ENCODE results near the gene CACNA1D.

The CACNA1D gene

GRCh38 chr3:53703630-53704362 lies 209.4 kb downstream of the CACNA1D start:
- Histone ChIP-seq H3K4me3 (ENCODE audit: low read depth, low read length) (no peak overlapping the region), H3K9ac (ENCODE audit: low read depth, low read length) (no peak overlapping the region), H3K4me1 (ENCODE audit: control insufficient read depth, insufficient read depth, low read length) (no peaks in the 10 kb centered on the region), H3K36me3 (ENCODE audit: control insufficient read depth, insufficient read depth, low read length) (no peaks in the 10 kb centered on the region), H3K27me3 (ENCODE audit: control insufficient read depth, insufficient read depth, low read length) (no peaks in the 10 kb centered on the region), H3K9me3 (ENCODE audit: control insufficient read depth, insufficient read depth, low read length) (no peaks in the 10 kb centered on the region)

- Histone ChIP-seq H3K9me3 (ENCODE audit: control insufficient read depth, insufficient read depth, low read length) (no peaks in the 10 kb centered on the region), H3K36me3 (ENCODE audit: control insufficient read depth, insufficient read depth, low read length) (no peaks in the 10 kb centered on the region), H3K9ac (ENCODE audit: low read depth, low read length) (no peak overlapping the region), H3K4me3 (ENCODE audit: low read depth, low read length) (no peak overlapping the region), H3K4me1 (ENCODE audit: control insufficient read depth, insufficient read depth, low read length) (no peaks in the 10 kb centered on the region), H3K27me3 (ENCODE audit: control insufficient read depth, insufficient read depth, low read length) (no peaks in the 10 kb centered on the region)
Measured at GRCh38 chr3:53704363-53704725, 209.9 kb downstream of the CACNA1D start.

GRCh38 chr3:53705024-53705745 lies 210.8 kb downstream of the CACNA1D start:
- H3K27me3 ChIP-seq (ENCODE audit: control insufficient read depth, insufficient read depth, low read length), result peaks cover 6% of the 10 kb centered on the region
- no peak overlapping the region for H3K9ac ChIP-seq (ENCODE audit: low read depth, low read length)
- H3K9me3 ChIP-seq (ENCODE audit: control insufficient read depth, insufficient read depth, low read length), result no peaks in the 10 kb centered on the region

GRCh38 chr3:53705774-53706173 lies 211.4 kb downstream of the CACNA1D start:
- Histone ChIP-seq H3K9ac (ENCODE audit: low read depth, low read length) (no peak overlapping the region), H3K36me3 (ENCODE audit: control insufficient read depth, insufficient read depth, low read length) (no peaks in the 10 kb centered on the region), H3K4me3 (ENCODE audit: low read depth, low read length) (no peak overlapping the region), H3K9me3 (ENCODE audit: control insufficient read depth, insufficient read depth, low read length) (no peaks in the 10 kb centered on the region), H3K4me1 (ENCODE audit: control insufficient read depth, insufficient read depth, low read length) (no peaks in the 10 kb centered on the region), H3K27me3 (ENCODE audit: control insufficient read depth, insufficient read depth, low read length) (peaks cover 6% of the 10 kb centered on the region)

More at GRCh38 chr3:53705024-53705745, 210.8 kb downstream of the CACNA1D start:
- no peak overlapping the region for H3K4me3 ChIP-seq (ENCODE audit: low read depth, low read length)
- H3K36me3 ChIP-seq (ENCODE audit: control insufficient read depth, insufficient read depth, low read length), result no peaks in the 10 kb centered on the region
- H3K4me1 ChIP-seq (ENCODE audit: control insufficient read depth, insufficient read depth, low read length), result no peaks in the 10 kb centered on the region

DNA sequence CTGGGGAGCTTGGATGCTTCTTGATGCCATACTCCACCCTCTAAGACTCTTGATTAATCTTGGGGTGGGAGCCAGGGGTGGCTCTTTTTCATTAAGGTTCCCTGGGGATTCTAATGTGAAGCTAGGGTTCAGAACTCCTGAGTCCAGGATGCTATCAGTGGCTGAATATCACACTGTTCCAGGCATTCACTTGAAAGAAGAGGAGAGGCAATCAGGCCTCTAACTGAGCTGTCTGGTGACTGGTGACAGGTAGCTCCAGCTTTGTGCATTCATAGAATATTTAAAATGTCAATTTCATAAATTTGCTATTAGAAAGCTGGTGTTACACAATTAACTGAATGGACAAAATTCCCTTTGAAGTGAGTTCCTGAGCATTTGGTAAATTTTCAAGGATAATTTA lies 212.8 kb downstream of the CACNA1D start:
- H3K4me1 ChIP-seq (ENCODE audit: control insufficient read depth, insufficient read depth, low read length), result no peaks in the 10 kb centered on the region
- no peak overlapping the region for H3K9ac ChIP-seq (ENCODE audit: low read depth, low read length)
- H3K4me3 ChIP-seq (ENCODE audit: low read depth, low read length), result no peak overlapping the region
- H3K36me3 ChIP-seq (ENCODE audit: control insufficient read depth, insufficient read depth, low read length), result no peaks in the 10 kb centered on the region
- peaks cover 6% of the 10 kb centered on the region for H3K27me3 ChIP-seq (ENCODE audit: control insufficient read depth, insufficient read depth, low read length)
- no peaks in the 10 kb centered on the region for H3K9me3 ChIP-seq (ENCODE audit: control insufficient read depth, insufficient read depth, low read length)

GRCh38 chr3:53708001-53708621 lies 213.7 kb downstream of the CACNA1D start:
- Histone ChIP-seq H3K9ac (ENCODE audit: low read depth, low read length) (no peak overlapping the region), H3K36me3 (ENCODE audit: control insufficient read depth, insufficient read depth, low read length) (no peaks in the 10 kb centered on the region)

GRCh38 chr3:53709256-53709655 lies 214.8 kb downstream of the CACNA1D start:
- H3K36me3 ChIP-seq (ENCODE audit: control insufficient read depth, insufficient read depth, low read length), result no peaks in the 10 kb centered on the region
- no peaks in the 10 kb centered on the region for H3K4me1 ChIP-seq (ENCODE audit: control insufficient read depth, insufficient read depth, low read length)
- H3K9ac ChIP-seq (ENCODE audit: low read depth, low read length), result no peak overlapping the region
- H3K9me3 ChIP-seq (ENCODE audit: control insufficient read depth, insufficient read depth, low read length), result no peaks in the 10 kb centered on the region
- no peak overlapping the region for H3K4me3 ChIP-seq (ENCODE audit: low read depth, low read length)
- peaks cover 6% of the 10 kb centered on the region for H3K27me3 ChIP-seq (ENCODE audit: control insufficient read depth, insufficient read depth, low read length)

More at GRCh38 chr3:53708001-53708621, 213.7 kb downstream of the CACNA1D start:
- H3K9me3 ChIP-seq (ENCODE audit: control insufficient read depth, insufficient read depth, low read length), result no peaks in the 10 kb centered on the region
- H3K4me3 ChIP-seq (ENCODE audit: low read depth, low read length), result no peak overlapping the region
- H3K4me1 ChIP-seq (ENCODE audit: control insufficient read depth, insufficient read depth, low read length), result no peaks in the 10 kb centered on the region
- peaks cover 6% of the 10 kb centered on the region for H3K27me3 ChIP-seq (ENCODE audit: control insufficient read depth, insufficient read depth, low read length)

GRCh38 chr3:53709860-53710674 lies 215.7 kb downstream of the CACNA1D start:
- H3K4me3 ChIP-seq (ENCODE audit: low read depth, low read length), result no peak overlapping the region
- H3K4me1 ChIP-seq (ENCODE audit: control insufficient read depth, insufficient read depth, low read length), result no peaks in the 10 kb centered on the region

GRCh38 chr3:53711387-53711786 lies 217.0 kb downstream of the CACNA1D start:
- Histone ChIP-seq H3K27me3 (ENCODE audit: control insufficient read depth, insufficient read depth, low read length) (peaks cover 6% of the 10 kb centered on the region), H3K4me1 (ENCODE audit: control insufficient read depth, insufficient read depth, low read length) (no peaks in the 10 kb centered on the region), H3K9ac (ENCODE audit: low read depth, low read length) (no peak overlapping the region), H3K36me3 (ENCODE audit: control insufficient read depth, insufficient read depth, low read length) (no peaks in the 10 kb centered on the region), H3K9me3 (ENCODE audit: control insufficient read depth, insufficient read depth, low read length) (no peaks in the 10 kb centered on the region), H3K4me3 (ENCODE audit: low read depth, low read length) (no peak overlapping the region)

More at GRCh38 chr3:53709860-53710674, 215.7 kb downstream of the CACNA1D start:
- H3K9me3 ChIP-seq (ENCODE audit: control insufficient read depth, insufficient read depth, low read length), result no peaks in the 10 kb centered on the region
- peaks cover 6% of the 10 kb centered on the region for H3K27me3 ChIP-seq (ENCODE audit: control insufficient read depth, insufficient read depth, low read length)
- H3K36me3 ChIP-seq (ENCODE audit: control insufficient read depth, insufficient read depth, low read length), result no peaks in the 10 kb centered on the region
- H3K9ac ChIP-seq (ENCODE audit: low read depth, low read length), result no peak overlapping the region

- Histone ChIP-seq H3K4me3 (ENCODE audit: low read depth, low read length) (no peak overlapping the region), H3K9me3 (ENCODE audit: control insufficient read depth, insufficient read depth, low read length) (no peaks in the 10 kb centered on the region), H3K9ac (ENCODE audit: low read depth, low read length) (no peak overlapping the region), H3K27me3 (ENCODE audit: control insufficient read depth, insufficient read depth, low read length) (peaks cover 6% of the 10 kb centered on the region), H3K36me3 (ENCODE audit: control insufficient read depth, insufficient read depth, low read length) (no peaks in the 10 kb centered on the region), H3K4me1 (ENCODE audit: control insufficient read depth, insufficient read depth, low read length) (no peaks in the 10 kb centered on the region)
Measured at GRCh38 chr3:53712817-53713388, 218.5 kb downstream of the CACNA1D start.

DNA sequence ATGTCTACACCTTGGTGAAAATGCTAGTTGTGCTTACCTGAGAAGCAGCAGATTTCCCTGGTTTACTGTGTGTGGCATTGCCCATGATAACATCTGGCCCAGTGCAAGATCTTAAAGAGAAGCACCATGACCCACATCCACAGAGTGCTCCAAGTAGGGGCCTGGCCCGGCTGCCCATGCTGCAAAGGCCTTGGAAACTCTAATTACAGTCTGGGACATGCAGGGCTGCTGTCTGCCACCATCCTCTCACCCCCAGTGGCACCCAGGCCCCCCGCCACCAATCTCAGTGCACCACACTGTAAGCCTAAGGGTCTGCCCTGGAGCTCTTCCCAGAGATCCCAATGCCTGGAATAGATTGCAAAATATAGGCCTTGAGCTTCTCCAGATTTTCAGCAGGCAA lies 219.2 kb downstream of the CACNA1D start:
- Histone ChIP-seq H3K27me3 (ENCODE audit: control insufficient read depth, insufficient read depth, low read length) (peaks cover 6% of the 10 kb centered on the region), H3K36me3 (ENCODE audit: control insufficient read depth, insufficient read depth, low read length) (no peaks in the 10 kb centered on the region), H3K4me3 (ENCODE audit: low read depth, low read length) (no peak overlapping the region), H3K9me3 (ENCODE audit: control insufficient read depth, insufficient read depth, low read length) (no peaks in the 10 kb centered on the region), H3K4me1 (ENCODE audit: control insufficient read depth, insufficient read depth, low read length) (no peaks in the 10 kb centered on the region), H3K9ac (ENCODE audit: low read depth, low read length) (no peak overlapping the region)
